ENCODE data around the gene C1QL3.

C1QL3 gene

DNA sequence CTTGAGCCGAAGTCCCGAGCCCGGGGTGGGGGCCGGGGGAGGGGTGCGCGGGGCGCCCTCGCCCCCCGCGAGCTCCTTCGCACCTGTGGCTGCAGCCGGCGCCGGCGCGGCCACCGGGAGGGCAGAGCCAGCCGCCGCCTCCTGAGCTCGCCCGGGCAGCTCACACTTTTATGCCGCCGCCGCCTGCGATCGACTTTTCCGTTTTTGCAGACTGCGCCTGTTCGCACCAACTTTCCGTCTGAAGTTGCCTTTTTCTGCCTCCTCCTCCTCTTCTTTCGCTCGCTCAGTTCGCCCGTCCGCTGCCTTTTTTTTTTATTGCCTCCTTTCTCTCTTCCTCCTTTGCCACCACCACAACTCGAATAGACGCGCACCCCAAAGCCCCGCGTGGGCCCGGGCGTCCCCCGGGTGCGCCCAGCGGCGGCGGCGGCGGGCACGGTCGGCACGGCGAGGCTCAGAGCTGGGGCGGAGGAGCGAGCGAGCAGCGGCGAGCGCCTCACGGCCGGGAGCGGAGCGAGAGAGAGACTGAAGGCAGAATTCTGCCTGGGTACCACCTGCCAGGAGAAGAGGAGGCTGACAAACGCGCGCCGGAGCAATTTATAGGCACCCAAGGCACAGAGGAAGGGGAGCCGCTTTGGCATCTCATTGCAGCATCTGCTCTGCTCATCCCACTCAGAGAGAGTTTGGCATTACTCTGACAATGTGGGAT lies at the start of gene C1QL3:
Gene C1QL3 (minus strand): TSS at position 569 of the 706 bp plus-strand sequence. CDS start 814 bp downstream, outside the sequence.
- DNase-seq = no peak
- no peaks in the 10 kb centered on the region for H3K27me3 ChIP-seq (replicated peaks; ENCODE audit: insufficient read depth, low read length)
- no peak within 1 kb of the TSS for H3K4me3 ChIP-seq (ENCODE audit: low read length)
- no peak within 1 kb of the TSS for H2AFZ ChIP-seq (ENCODE audit: low read length)
- H3K79me2 ChIP-seq (ENCODE audit: low read length) = no peaks in the 10 kb centered on the region
- no peaks in the 10 kb centered on the region for H3K4me1 ChIP-seq (ENCODE audit: low read length)
- no peak within 1 kb of the TSS for H3K9ac ChIP-seq (ENCODE audit: low read length)
- no peaks in the 10 kb centered on the region for H3K36me3 ChIP-seq (replicated peaks; ENCODE audit: insufficient read depth, low read length)
- no peak within 1 kb of the TSS for H3K4me2 ChIP-seq (ENCODE audit: low read depth, low read length)
- H3K27ac ChIP-seq (ENCODE audit: low read length) = no peak within 1 kb of the TSS
- no peaks in the 10 kb centered on the region for H3K9me2 ChIP-seq (replicated peaks; ENCODE audit: insufficient read depth, low read length)
- no peaks in the 10 kb centered on the region for H3F3A ChIP-seq (ENCODE audit: insufficient read depth, low read length)
- H4K20me1 ChIP-seq (ENCODE audit: insufficient read depth, low read length) = no peaks in the 10 kb centered on the region
- TF ChIP-seq, protein P1, sequence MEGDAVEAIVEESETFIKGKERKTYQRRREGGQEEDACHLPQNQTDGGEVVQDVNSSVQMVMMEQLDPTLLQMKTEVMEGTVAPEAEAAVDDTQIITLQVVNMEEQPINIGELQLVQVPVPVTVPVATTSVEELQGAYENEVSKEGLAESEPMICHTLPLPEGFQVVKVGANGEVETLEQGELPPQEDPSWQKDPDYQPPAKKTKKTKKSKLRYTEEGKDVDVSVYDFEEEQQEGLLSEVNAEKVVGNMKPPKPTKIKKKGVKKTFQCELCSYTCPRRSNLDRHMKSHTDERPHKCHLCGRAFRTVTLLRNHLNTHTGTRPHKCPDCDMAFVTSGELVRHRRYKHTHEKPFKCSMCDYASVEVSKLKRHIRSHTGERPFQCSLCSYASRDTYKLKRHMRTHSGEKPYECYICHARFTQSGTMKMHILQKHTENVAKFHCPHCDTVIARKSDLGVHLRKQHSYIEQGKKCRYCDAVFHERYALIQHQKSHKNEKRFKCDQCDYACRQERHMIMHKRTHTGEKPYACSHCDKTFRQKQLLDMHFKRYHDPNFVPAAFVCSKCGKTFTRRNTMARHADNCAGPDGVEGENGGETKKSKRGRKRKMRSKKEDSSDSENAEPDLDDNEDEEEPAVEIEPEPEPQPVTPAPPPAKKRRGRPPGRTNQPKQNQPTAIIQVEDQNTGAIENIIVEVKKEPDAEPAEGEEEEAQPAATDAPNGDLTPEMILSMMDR (IDR thresholded peaks at IDR 0.05; ENCODE audit: low read length) = no peak
- TF ChIP-seq EZH2 (optimal IDR thresholded peaks at IDR 0.05; ENCODE audit: low read depth, low read length) = no peak
- TF ChIP-seq EZH2phosphoT487 (IDR thresholded peaks at IDR 0.05; ENCODE audit: low read length) = no peak
- no peaks in the 10 kb centered on the region for H3K9me3 ChIP-seq (replicated peaks; ENCODE audit: insufficient read depth, low read length)

DNA sequence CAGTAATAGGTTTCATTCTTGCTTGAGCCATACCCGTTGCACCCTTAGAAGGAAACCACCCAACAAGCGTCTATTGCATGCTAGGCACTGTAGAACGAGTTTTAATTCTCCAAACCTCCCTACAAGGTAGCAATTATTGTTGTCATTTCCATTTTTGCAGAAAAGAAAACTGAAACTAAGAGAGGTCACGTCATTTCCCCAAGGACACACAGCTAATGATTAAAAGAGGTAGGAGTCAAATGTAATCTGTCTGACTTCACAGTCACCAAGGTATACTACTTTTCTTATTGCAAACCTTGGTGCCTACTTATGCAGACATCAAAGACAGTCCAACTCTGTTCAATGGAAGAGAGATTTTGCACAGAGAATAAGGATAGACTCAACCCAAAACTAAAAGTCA lies 49.1 kb upstream of the C1QL3 start:
- H3F3A ChIP-seq (ENCODE audit: insufficient read depth, low read length) = 0 out of 2 replicates have a peak, but pooled peaks cover 5% of the 10 kb centered on the region
- no peaks in the 10 kb centered on the region for H3K9me3 ChIP-seq (replicated peaks; ENCODE audit: insufficient read depth, low read length)
- H2AFZ ChIP-seq (ENCODE audit: low read length) = peak overlapping the region; percentile 73
- no peak for TF ChIP-seq EZH2 (optimal IDR thresholded peaks at IDR 0.05; ENCODE audit: low read depth, low read length)
- TF ChIP-seq, protein P1 (IDR thresholded peaks at IDR 0.05; ENCODE audit: low read length) = no peak
- TF ChIP-seq EZH2phosphoT487 (IDR thresholded peaks at IDR 0.05; ENCODE audit: low read length) = no peak
- no peaks in the 10 kb centered on the region for H3K79me2 ChIP-seq (ENCODE audit: low read length)
- H3K27me3 ChIP-seq (replicated peaks; ENCODE audit: insufficient read depth, low read length) = no peaks in the 10 kb centered on the region
- no peaks in the 10 kb centered on the region for H4K20me1 ChIP-seq (ENCODE audit: insufficient read depth, low read length)
- peak overlapping the region; percentile 44; the same call in 1 of the 2 replicates for H3K27ac ChIP-seq (ENCODE audit: low read length)
- H3K4me1 ChIP-seq (ENCODE audit: low read length) = peaks cover 8% of the 10 kb centered on the region; the same call in 1 of the 2 replicates
- H3K36me3 ChIP-seq (replicated peaks; ENCODE audit: insufficient read depth, low read length) = no peaks in the 10 kb centered on the region
- peak overlapping the region; percentile 82 for H3K4me2 ChIP-seq (ENCODE audit: low read depth, low read length)
- peak overlapping the region; percentile 38 for H3K4me3 ChIP-seq (ENCODE audit: low read length)
- H3K9ac ChIP-seq (ENCODE audit: low read length) = no peak overlapping the region
- peak; percentile 66 for DNase-seq
- no peaks in the 10 kb centered on the region for H3K9me2 ChIP-seq (replicated peaks; ENCODE audit: insufficient read depth, low read length)

DNA sequence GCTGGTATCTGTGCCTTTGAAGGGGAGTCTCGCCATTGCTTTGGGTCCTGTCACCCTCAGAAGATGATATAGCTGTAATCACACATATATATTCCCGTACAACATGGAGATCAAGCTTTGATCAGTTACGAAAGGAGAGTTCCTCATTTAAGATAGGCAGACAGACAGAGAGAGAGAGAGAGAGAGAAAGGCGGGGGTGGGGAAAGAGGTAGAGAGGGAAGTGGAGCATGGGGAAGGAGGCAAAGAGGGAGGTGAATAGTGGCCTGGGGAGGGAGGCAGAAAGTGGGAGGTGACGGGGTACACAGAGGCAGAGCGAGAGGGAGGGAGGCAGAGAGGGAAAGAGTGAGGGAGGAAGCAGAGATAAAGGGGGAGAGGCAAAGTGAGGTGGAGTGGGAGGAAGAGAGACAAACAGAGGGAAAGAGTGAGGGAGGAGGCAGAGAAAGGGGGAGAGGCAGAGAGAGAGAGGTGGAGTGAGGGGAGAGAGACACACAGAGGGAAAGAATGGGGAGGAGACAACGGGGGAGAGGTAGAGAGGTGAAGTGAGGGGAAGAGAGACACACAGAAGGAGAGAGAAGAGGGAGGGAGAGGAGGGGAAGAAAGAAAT lies 44.6 kb upstream of the C1QL3 start:
- Histone ChIP-seq H2AFZ (ENCODE audit: low read length) (peak overlapping the region; percentile 51; the same call in 1 of the 2 replicates), H3K9ac (ENCODE audit: low read length) (no peak overlapping the region), H3K9me2 (replicated peaks; ENCODE audit: insufficient read depth, low read length) (no peaks in the 10 kb centered on the region), H3K4me1 (ENCODE audit: low read length) (peaks cover 8% of the 10 kb centered on the region; the same call in 1 of the 2 replicates), H3F3A (ENCODE audit: insufficient read depth, low read length) (0 out of 2 replicates have a peak, but pooled peaks cover 5% of the 10 kb centered on the region), H3K9me3 (replicated peaks; ENCODE audit: insufficient read depth, low read length) (no peaks in the 10 kb centered on the region), H3K4me2 (ENCODE audit: low read depth, low read length) (peak overlapping the region; percentile 53; the same call in 1 of the 2 replicates), H4K20me1 (ENCODE audit: insufficient read depth, low read length) (no peaks in the 10 kb centered on the region), H3K27me3 (replicated peaks; ENCODE audit: insufficient read depth, low read length) (no peaks in the 10 kb centered on the region), H3K4me3 (ENCODE audit: low read length) (peak overlapping the region; percentile 20), H3K36me3 (replicated peaks; ENCODE audit: insufficient read depth, low read length) (no peaks in the 10 kb centered on the region), H3K79me2 (ENCODE audit: low read length) (no peaks in the 10 kb centered on the region), H3K27ac (ENCODE audit: low read length) (no peak overlapping the region)
- no peak for DNase-seq
- TF ChIP-seq, protein P1 (IDR thresholded peaks at IDR 0.05; ENCODE audit: low read length) = no peak
- TF ChIP-seq EZH2phosphoT487 (IDR thresholded peaks at IDR 0.05; ENCODE audit: low read length) (no peak), EZH2 (optimal IDR thresholded peaks at IDR 0.05; ENCODE audit: low read depth, low read length) (no peak)
